8988T (cell line): ENCODE measurements around the gene FMO1.
"Not testable (repeated sequence)": the region's sequence is repeated elsewhere in the genome, so short reads cannot be mapped to it uniquely, and the experiment has no call there.

Experiments
- DNase-seq: peaks from one replicate; pipeline ENCODE4 v3.0.0; 2011

FMO1 gene

GRCh38 chr1:171236231-171236630, 12.1 kb upstream of the FMO1 start:
- not testable (repeated sequence) for DNase-seq

- DNase-seq, result no peak
These were observed 4.4 kb upstream of the FMO1 start for GRCh38 chr1:171243878-171244277.

DNA sequence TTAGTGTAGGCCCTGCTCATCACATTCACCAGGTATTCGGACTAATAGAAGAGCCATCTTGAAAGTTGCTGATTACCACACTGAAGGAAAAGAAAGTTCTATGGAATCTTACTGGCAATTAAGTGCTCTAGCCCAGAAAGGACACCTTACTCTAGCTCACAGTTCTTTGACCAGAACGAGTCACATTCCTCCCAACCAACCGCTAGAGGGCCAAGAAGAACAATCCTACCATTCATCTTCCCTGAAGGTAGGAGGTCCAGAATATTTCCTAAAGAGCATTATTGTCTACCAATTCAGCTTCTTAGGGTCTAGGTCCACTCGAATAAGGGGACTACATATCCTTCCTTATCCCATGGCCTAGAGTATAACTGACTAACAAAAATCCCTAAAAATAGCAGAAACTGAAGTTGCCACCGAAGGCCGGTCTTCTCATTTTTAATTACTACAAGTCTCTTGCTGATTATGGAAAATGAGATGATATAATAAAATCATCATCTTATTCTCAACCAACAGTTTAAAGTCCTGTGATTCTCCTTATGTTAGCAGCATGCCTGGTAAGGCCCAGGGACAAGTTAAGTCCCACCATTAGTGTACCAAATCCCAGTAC, 2.7 kb upstream of the FMO1 start:
- no peak for DNase-seq

DNA sequence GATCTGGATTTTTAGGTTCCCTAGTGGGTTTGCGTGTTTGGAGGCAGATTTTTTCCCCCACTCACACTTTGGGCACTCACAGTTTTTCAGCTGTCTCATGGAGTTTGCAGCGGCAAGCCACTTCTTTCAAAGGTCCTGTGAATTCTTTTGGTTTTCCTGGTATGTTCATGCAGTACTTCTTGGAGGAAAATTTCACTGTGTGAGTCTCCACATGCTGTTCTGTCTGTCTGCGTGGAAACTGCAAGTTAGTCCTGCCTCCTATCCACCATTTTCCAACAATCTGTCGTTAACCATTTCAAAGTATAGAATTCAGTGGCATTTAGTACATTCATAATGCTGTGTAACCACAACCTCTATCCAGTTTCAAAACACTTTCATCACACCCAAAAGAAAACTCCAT, 793 bp upstream of the FMO1 start:
- no peak for DNase-seq

DNA sequence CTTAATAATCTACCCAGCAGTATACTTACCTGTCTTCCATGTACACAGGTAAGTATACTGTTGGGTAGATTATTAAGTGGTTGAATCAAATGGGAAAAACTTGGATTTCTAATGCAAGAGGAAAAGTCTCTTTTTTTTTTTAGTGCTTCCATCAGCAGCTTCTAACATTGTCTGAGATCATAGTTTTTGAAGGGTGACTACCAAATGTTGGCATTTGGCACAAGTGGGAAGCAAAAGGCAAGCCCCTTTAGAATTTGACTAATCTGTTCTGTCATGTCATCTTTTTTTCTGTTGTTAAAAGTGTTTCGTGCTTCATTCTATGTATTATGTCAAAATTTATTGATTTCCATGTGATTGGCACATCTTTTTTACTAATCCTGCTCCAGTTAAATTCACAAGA, 547 bp downstream of the FMO1 start:
- no peak for DNase-seq

- DNase-seq, result no peak
These were observed 2.0 kb downstream of the FMO1 start for GRCh38 chr1:171250263-171250662.

- DNase-seq, result no peak
These were observed 3.0 kb downstream of the FMO1 start for GRCh38 chr1:171251042-171251951.

DNA sequence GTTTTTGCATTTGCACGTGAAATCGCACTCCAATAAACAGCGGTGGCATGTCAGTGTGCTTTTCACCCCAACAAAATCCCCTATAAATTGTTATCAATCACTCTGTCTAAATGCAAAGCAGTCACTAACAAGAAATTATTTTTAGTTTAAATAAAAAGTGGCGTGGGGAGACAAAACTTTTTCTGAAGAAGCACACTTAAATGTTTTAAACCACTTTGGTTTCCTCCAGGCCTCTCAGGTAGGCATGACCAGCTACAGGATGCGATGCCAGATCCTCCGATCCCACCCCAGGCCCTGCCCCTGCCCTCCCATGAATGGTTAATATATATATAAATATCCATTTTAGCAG, 3.6 kb downstream of the FMO1 start:
- no peak for DNase-seq

DNA sequence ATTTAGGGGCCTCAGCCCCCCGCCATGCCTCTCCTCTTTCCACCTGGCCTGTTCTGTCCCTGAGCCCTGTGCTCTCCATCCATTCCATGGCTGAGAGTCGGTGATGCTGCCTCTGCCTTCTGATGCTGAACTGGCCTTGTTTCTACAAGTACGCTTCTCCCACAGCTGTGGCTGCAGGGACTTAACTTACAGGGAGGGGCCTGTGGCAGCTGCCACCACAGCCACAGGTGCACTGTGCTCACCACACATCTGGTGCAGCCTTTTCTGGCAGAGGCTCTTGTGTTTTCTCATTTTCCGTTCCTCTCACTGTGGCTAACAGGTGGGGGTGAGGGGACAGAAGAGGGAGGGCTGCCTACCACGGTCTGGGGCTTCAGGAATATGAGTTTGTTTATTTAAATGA, 4.2 kb downstream of the FMO1 start:
- no peak for DNase-seq

DNA sequence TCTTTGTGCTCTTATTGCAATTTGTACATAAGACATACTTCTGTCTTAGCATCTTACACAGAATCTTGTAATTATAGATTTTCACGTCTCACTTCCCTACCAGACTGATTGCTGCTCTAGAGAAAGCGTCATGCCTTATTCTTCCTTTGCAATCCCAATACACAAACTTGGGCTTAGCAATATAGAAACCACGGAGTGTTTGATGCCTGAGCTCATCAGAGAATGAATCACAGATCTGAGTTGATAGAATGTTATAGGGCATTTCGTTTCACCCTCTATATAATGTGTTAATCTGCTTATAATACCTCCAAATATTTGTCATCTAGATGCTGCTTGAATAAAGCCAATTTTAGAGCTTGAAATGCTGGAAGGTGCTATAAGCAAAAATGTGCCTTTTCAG, 6.6 kb downstream of the FMO1 start:
- DNase-seq, result no peak

DNA sequence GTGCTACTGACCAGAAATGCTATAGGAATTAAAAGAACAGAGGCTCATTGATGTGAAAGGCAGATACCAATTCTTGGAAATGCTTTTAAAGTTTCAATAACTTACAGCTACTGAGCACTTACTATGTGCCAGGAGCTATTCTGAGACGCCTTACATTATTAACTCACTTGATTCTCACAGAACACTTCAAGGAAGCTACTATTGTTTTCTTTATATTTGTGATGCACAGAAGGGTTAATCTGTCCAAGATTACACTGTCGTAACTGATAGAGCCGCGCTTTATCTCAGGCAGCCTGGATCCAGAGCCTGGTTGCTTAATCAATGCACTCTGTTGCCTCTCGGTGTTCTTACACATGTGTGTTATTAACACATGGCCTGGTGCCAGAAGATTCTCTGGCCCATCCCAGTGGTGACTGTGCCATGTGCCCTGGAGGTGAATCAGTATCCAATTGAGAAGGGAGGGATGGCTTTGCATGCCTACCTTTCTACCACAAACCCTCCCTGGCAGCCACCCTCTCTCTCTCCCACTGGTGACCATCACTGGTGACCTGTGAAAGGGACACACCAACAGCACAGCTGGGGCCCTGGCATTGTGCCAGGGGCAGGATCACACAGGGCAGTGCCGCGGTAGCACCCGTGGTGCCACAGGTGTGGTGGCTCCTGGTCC, 8.8 kb downstream of the FMO1 start:
- DNase-seq, result no peak

DNA sequence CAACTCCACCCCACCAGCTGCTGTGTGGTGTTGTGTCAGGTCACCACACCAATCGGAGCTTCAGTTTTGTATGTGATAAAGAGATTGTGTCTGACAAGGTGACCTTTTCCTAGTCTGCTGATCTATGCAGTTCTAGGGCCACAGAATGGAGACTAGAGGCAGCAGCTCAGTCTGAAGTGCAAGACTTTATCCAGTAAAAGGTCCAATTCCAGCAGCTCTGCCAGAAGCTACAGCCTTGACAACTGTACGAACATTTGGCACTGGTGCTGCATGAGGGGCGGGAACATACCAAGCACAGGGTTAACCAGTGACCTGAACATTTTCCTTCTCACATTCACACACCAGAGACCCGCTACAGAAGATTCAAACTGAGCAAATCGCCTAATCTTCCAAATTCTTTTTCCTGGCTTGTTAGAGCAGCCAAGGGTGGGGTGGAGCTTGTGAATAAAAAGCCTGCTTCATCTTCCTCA, 9.3 kb downstream of the FMO1 start:
- DNase-seq, result no peak

- no peak for DNase-seq
These were observed 10.1 kb downstream of the FMO1 start for GRCh38 chr1:171258429-171258828.

GRCh38 chr1:171258943-171259342, 10.6 kb downstream of the FMO1 start:
- no peak for DNase-seq

GRCh38 chr1:171261336-171261735, 13.0 kb downstream of the FMO1 start:
- no peak for DNase-seq

DNA sequence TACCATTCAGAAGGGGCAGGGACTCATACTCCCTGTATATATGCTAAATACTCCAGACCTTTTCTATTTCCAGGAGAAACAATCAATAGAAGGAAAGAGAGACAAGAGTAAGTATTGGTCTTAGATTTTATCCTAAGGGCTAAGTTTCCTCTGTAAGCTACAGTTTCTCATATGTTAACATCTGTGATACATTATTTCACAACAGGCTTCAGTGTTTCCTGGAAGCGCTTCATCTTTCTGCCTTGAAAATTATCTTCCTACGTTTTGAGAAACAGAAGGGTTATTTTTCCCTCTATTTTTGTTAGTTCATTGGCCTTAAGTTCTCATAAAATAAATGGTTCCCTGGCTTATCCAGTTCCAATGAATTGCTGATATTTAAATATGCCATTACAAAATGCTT, 15.6 kb downstream of the FMO1 start:
- DNase-seq, result no peak

DNA sequence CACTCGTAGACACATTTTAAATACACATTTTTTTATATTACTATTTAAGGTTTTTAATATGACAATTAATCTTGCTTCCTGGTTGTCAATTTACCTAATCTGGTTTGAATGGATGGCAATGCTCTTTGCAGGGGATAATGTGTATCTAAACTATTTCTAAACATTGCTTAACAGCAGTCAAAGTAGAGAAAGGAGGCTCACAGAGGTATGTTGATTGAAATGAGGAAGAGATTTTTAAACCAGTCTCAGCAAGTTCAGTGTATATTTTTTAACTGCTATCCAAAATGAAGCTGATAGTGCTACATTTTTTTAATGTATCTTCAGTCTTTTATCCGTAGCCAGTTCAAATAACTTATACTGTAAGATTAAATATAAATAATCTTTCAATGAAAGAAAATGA, 17.4 kb downstream of the FMO1 start:
- no peak for DNase-seq

GRCh38 chr1:171266930-171267329, 18.6 kb downstream of the FMO1 start:
- no peak for DNase-seq

GRCh38 chr1:171267391-171267790, 19.1 kb downstream of the FMO1 start:
- no peak for DNase-seq

DNA sequence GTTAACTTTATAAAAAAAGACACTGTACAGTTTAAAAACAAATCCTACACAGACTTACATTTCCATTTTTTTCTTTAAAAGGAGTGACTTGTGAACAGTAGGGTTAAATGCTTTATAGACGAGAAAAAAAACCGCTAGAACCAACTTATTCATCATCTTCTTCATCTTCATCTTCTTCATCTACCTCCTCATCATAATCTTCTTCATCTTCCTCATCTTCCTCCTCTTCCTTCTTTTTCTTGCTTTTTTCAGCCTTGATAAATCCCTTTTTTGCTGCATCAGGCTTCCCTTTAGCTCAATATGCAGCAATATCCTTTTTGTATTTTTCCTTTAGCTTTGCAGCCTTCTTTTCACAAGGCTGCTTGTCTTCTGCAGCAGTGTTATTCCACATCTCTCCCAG, 22.5 kb downstream of the FMO1 start:
- DNase-seq, result no peak

DNA sequence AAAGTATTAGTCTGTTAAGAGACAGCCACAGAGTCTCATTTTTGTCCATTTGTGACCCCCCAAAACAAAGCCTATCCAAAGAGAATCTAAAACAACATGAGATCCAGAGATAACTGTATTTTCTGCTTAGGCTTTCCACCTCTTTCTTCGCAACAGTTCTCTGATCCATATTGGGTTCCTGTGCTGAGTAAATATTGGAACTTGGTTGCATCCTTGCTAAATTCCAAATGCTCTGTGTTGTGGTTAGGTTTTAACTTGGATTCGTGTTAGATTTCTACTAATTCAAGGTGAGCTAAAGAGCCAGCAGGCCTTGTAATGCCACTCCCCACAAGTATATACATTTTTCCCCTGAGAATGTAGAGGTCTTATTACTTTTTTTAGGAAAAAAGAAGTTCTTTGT, 29.2 kb downstream of the FMO1 start:
- no peak for DNase-seq

DNA sequence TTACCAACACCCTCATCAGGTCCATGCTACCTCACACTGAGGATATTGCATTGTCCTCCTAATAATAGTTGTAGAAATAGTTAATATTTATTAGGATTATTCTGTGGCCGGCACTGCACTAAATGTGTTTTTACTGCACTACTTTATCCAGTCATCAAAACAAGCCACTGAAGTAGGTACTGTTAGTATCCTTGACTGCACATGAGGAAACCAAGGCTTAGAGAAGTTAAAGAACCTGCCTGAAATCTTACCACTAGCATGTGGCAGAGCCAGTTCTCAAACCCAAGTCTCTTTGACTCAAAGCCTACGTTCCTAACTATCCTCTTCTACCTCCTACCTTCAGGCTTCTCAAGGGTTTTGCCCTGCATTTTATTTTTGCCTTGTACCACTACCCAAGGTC, 30.9 kb downstream of the FMO1 start:
- no peak for DNase-seq

DNA sequence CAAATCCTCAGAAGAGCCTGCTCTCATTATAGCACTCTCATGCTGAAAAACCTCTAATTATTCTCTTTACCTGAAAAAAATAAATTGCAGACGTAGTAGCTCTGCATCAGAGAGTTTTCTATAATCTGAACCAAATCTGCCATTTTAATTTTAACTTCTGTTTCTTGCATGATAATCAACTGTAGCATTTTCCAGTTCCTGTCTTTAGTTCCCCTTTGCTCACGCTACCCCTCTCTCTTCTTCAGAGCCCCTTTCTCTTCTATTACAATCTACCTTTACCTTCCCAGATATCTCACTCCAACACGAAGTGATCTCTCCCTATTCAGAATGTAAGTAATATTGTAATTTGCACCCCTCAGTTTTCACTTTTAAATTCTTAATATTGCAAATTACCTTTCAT, 31.4 kb downstream of the FMO1 start:
- DNase-seq, result no peak

GRCh38 chr1:171280599-171280998, 32.3 kb downstream of the FMO1 start:
- no peak for DNase-seq
